Fibroblast of the aortic adventitia (primary cell): Measurements from ENCODE around the gene GNGT2. TPM values are rescaled to one million over a fixed set of nuclear protein-coding genes. Genes with fewer than 3 reads are reported as not detected.

Source experiments
- DNase-seq: peaks from one replicate; pipeline ENCODE4 v3.0.0-alpha.2; 2010; ENCODE audit warnings: low read depth
- H3K4me3 ChIP-seq: 2 replicates; pipeline ENCODE4 v1.5.1; 2011; ENCODE audit warnings: low read depth, mild to moderate bottlenecking, control low read depth, low read length, moderate library complexity
- total RNA-seq: library from RNA; depleted of rRNA; stranded (reverse); fragments of >200 nt; gene quantifications from 2 replicates; pipeline ENCODE4 v1.2.3, GENCODE V29; 2012; ENCODE audit warnings: low replicate concordance
- TF ChIP-seq, protein P1 (sequence below): IDR thresholded peaks from 2 replicates; pipeline ENCODE4 v1.5.1; 2011; ENCODE audit warnings: mild to moderate bottlenecking, low read length, control low read depth, inconsistent platforms; ENCODE audit not compliant: insufficient read depth

GNGT2 gene
- 0.45 TPM in 1 of 2 replicates, not detected in the other for total RNA-seq

- peak; percentile 16 for DNase-seq
- no peak within 1 kb of the TSS for H3K4me3 ChIP-seq
These were observed at the start of gene GNGT2, which contains the start of gene ABI3 for GRCh38 chr17:49210158-49211029. GNGT2 (minus strand) TSS chr17:49210574; CDS start chr17:49207422, 3,152 bp downstream. ABI3 (plus strand) TSS chr17:49210707; CDS start chr17:49210725, 18 bp downstream.

DNA sequence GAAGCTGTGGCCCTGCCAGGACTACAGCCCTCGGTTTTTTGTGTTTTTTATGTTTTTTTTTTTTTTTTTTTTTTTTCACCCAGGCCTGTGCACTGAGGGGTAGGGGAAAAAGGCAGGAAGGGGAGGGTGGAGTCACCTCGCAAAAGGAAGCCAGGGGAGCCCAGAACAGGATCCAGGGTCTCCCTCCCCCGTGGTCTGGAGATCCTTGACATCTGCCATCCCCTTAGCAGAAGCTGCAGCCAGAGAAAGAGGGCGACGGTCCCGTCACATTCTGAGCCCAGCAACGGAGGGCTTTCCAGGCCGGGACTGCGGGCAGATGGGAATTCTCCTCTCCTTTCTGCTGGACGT, 49.3 kb upstream of the GNGT2 start:
- peak overlapping the region; percentile 51 for H3K4me3 ChIP-seq
- TF ChIP-seq, protein P1, sequence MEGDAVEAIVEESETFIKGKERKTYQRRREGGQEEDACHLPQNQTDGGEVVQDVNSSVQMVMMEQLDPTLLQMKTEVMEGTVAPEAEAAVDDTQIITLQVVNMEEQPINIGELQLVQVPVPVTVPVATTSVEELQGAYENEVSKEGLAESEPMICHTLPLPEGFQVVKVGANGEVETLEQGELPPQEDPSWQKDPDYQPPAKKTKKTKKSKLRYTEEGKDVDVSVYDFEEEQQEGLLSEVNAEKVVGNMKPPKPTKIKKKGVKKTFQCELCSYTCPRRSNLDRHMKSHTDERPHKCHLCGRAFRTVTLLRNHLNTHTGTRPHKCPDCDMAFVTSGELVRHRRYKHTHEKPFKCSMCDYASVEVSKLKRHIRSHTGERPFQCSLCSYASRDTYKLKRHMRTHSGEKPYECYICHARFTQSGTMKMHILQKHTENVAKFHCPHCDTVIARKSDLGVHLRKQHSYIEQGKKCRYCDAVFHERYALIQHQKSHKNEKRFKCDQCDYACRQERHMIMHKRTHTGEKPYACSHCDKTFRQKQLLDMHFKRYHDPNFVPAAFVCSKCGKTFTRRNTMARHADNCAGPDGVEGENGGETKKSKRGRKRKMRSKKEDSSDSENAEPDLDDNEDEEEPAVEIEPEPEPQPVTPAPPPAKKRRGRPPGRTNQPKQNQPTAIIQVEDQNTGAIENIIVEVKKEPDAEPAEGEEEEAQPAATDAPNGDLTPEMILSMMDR: no peak
- no peak for DNase-seq

More at GRCh38 chr17:49210158-49211029, at the start of gene GNGT2, which contains the start of gene ABI3:
- TF ChIP-seq, protein P1: no peak

DNA sequence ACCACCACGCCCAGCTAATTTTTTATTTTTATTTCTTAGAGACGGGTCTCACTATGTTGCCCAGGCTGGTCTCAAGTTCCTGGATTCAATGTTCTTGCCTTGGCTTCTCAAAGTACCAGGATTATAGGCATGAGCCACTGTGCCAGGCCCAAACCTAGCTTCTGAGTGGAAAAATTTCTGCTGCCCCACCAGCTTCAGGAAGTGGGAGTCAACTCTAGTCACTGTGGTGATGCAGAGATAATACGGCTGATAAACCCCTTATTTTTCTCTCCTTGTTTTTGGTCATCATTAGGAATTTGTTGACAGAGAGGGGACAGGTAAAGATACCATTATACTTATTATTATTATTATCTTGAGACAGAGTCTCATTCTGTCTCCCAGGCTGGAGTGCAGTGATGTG, 48.0 kb upstream of the GNGT2 start:
- TF ChIP-seq, protein P1: no peak
- H3K4me3 ChIP-seq: no peak overlapping the region
- DNase-seq: no peak

GRCh38 chr17:49255125-49255524, 44.8 kb upstream of the GNGT2 start:
- no peak overlapping the region for H3K4me3 ChIP-seq
- TF ChIP-seq, protein P1: no peak
- DNase-seq: no peak

DNA sequence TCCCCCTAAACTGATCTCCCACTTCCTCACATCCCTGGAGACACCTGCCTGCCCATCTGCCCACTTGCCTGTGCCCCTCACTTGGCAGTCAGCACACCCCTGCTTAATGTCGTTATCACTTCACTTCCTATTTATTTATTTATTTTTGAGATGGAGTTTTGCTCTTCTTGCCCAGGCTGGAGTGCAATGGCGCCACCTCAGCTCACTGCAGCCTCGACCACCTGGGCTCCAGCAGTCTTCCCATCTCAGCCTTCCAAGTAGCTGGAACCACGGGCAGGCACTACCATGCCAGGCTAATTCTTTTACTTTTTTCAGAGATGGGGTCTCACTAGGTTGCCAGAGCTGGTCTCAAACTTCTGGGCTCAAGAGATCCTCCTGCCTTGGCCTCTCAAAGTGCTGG, 43.7 kb upstream of the GNGT2 start:
- H3K4me3 ChIP-seq: no peak overlapping the region
- DNase-seq: no peak
- TF ChIP-seq, protein P1: no peak

DNA sequence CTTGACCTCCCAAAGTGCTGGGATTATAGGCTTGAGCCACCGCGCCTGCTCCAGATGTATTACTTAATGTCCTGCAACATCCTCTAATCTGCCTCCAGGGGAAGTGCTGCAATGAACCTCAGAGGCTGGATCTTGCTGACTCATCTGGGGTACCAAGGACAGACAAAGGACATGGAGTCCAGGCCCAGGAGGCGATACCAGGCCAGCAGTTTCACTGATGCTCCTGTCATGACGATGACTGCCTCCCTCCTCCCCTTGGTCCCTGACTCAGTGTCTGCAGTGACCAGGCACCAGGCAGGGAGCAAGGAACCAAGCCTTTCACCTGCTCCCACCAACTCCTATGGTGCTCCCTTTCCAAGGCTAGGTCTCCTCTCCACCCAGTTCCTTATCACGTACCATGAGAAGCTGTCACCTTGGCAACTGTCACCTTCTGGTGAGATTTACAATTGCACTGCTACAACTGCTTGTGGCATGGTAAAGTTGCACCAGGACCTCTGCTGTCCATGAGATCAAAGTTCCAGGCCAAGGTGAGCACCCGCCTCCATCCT, 41.8 kb upstream of the GNGT2 start:
- TF ChIP-seq, protein P1: no peak
- DNase-seq: peak; percentile 18
- no peak overlapping the region for H3K4me3 ChIP-seq
